NCI-H82 treated with DMSO at 0.1 percent for 48 hours (cell line): ENCODE measurements around the gene GPRIN1.
A peak's percentile ranks its signal among the peaks of the same experiment; 100 is the strongest.

ENCODE experiments used
- DNase-seq: peaks from one replicate; lab custom pipeline; 2025; ENCODE audit not compliant: unreplicated experiment; lab: John Stamatoyannopoulos, UW

Gene GPRIN1

GRCh38 chr5:176625512-176625911 lies 15.6 kb upstream of the GPRIN1 start:
- DNase-seq = no peak

DNA sequence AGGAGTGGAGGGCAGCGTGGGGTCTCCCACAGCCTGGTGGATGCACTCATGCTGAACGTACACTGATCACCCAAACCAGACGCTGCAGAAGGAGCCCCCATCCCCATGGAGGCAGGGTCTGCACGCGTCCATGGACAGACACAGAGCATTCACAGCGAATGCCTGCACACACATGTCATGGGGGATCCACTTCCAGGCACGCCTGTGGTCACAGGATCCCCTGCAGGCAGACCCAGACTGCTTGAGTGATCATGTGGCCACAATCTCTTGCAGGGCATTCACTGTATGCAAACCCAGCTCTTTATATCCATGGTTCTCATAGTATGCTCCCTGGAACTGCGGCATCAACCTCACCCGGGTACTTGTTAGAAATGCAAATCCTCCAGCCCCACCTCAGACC lies 15.0 kb upstream of the GPRIN1 start:
- DNase-seq = no peak

GRCh38 chr5:176624142-176624541 lies 14.2 kb upstream of the GPRIN1 start:
- DNase-seq = no peak

DNA sequence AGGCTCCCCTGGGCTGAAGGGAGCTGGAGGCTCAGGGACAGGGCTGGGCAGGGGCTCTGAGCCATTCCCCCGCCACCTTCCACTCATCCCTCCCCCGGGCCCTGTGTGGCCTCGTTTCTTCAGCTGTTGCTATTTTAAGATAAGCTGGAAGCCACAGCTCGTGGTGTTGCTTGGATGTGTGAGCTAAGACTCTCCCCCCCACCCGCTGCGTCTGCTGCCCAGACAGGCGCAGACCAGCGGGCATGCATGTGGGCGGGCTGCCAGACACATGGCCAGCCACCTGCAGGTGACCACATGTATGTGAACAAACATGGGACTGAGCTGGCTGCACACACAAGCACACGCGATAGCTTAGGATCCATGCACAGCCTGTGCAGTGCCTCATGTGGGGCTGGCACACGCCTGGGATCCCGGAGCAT lies 11.7 kb upstream of the GPRIN1 start:
- no peak for DNase-seq

DNA sequence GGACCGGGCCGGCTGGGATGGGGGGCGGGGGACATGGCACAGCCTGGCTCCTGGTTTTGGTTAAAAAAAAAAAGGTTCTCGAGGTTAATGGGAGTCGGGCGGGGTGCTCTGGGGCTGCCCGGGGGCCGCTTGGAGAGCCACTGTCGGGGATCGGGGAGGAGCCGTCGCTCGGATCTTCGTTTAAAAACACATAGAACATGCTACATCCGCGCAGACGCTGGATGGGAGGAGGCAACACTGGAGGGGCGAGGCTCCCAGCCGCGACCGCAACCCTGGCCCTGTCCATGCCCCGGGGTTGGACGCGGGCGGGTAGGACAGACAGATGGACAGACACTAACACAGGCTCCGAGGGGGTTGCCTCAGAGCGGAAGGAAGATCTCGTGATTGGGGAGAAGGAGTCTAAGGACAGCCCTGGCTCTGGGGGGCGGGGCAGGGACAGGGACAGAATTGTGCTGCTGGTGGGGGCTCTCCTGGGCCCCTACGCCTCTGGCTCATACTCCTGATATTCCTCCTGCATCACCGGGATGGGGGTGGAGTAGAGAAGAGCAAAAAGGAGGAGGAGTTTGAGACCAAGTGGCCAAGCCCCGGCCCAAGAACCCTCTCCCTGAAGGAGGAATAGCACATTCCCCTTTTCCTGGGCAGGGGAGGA lies 10.5 kb upstream of the GPRIN1 start:
- DNase-seq = no peak

GRCh38 chr5:176619569-176620332 lies 9.8 kb upstream of the GPRIN1 start:
- no peak for DNase-seq

GRCh38 chr5:176619203-176619568 lies 9.2 kb upstream of the GPRIN1 start:
- peak; percentile 23 for DNase-seq

DNA sequence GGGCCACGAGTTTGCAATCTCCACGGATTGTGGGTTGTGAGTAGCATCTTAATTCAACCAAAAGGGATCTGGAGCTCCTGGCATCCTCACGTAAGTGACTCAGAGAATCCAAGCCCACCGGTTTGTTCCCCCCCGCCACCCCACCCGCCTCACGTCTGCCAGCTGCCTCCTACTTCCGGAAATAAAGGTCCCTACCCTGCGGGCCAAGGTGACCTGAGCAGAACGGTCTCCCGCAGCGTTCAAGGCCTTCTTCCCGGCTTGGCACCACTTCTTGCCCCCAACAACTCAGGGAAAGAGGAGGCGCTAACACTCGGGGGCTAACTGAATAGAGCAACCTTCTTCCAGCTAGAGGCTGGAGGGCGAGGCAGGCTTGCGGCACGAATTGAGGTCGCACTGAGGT lies 8.8 kb upstream of the GPRIN1 start:
- no peak for DNase-seq

- DNase-seq = no peak
These were observed 6.6 kb upstream of the GPRIN1 start for GRCh38 chr5:176616511-176616910.

DNA sequence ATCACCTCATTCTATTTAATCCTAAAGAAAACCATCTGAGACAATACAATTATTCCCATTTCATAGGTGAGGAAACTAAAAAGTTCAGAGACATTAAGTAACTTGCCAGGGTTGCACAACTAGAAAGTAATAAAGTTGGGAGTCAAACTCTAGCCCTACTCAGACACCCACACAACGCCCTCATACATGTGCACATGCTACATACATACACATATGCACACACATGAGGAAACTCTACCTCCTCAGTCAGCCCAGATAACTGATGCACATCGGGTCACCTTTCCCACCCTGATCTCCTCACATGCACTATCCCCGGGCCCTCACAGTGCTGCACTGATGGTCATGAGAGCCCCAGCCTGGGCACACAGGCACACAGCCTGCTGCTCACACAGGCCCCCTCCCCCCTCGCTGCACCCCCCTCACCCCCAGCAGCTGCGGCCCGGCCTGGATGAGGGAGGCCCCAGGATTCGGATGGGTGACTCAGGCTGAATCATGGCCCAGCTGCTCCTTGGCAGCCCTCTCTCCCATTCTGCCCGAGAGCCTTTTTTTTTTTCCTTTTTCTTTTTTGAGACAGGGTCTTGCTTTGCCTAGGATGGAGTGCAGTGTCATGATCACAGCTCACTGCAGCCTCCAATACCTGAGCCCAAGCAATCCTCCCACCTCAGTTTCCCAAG lies 5.0 kb upstream of the GPRIN1 start:
- DNase-seq = no peak

- DNase-seq = no peak
These were observed 2.9 kb upstream of the GPRIN1 start for GRCh38 chr5:176612855-176613254.

DNA sequence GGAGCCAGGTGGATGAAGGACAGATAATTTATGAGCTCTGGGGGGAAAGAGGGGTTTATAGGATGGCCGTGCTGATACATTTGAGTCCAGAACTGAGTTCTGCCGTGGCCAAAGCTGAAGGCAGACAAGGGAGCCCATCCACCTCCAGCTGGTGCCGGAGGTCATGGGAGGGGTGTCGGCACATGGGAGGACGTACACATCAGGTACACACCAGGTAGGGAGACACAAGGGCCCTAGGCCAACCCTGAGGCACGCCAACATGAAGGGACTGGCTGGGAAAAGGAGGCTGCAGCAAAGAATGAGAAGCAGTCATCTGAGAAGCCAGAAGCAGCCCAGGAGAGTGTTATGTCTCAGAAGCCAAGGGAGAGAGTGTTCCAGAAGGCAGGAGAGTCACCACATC lies 2.1 kb upstream of the GPRIN1 start:
- no peak for DNase-seq

GRCh38 chr5:176611435-176611834 lies 1.5 kb upstream of the GPRIN1 start:
- no peak for DNase-seq

DNA sequence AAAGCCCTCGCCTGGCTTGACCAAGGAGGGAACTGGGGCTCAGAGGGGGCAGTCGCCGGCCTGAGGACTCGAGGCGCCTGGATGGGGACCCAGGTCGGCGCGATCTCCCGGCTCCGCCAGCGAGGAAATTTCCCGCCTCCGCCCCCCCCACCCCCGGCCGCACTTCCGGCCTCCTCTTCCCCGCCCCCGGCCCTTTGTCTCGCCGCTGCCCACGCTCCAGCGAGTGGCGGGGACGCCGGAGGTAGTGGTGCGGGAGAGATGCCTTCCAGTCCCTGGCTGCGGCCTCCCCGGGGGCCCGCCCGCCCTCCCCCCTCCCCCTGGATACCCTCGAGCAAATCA lies 448 bp upstream of the GPRIN1 start:
- no peak for DNase-seq

DNA sequence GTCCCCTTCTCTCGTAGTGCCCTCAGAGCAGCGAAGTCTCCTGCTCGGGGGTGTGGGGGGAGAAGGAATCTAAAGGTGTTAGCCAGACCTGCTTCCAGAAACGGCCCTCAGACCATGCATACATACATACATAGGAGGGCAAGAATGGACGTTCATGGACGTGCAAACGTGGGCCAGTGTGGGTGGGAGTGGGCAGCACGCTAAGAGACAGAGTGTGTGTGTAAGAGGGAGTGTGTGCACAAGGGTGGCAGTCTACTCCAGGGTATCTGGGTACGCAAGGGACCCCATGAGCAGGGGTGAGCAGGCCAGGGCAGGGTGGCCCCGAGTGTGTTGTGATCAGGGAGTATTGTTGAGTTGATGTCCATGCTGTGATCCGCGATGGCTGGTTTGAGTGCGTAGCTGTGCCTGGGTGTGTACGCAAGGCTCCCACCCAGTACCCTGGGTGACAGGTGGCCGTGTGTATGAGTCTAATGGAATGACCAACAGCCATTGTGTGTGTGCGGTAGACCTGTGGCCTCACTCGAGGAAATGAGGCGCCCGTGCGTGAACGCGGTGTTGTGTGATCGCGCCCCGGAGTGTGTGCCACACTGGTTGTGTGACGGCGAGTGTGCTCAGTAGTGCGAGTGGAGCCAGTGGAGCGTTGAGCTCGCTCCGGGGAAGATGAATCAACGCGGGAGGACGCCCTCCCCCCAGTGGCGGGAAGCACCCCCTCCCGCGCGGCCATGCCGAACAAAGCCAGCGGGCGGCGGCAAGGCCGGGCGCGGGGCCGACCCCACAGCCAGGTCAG lies 826 bp downstream of the GPRIN1 start:
- no peak for DNase-seq

DNA sequence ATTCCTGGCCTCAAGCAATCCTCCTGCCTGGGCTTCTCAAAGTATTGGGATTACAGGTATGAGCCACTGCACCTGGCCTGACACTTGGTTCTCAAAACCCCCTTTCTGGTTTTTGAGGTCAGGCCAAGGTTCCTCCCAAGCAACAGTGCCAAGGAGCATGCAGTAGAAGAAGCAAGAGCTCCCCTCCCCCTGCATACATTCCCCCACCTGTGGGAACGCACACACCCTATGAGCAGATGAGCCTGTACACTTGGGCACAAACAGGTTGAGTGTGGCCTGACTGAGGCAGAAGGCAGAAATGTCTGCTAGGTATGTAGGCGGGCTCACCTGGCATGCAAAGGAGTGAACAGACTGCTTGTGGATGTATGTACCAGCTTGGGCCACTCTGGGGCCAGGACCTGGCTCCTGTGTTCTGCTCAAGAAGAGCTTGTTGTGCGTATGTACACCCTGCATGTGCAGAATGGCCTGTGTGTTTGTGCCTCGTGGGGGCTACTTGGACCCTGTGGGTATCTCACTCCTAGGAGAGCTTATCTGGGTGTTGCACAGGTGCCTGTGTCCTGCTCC lies 1.7 kb downstream of the GPRIN1 start:
- no peak for DNase-seq

GRCh38 chr5:176606875-176607274 lies 3.1 kb downstream of the GPRIN1 start:
- no peak for DNase-seq

- no peak for DNase-seq
These were observed 3.9 kb downstream of the GPRIN1 start for GRCh38 chr5:176606032-176606431.

GRCh38 chr5:176603091-176603490 lies 6.9 kb downstream of the GPRIN1 start:
- no peak for DNase-seq

GRCh38 chr5:176601901-176602482 lies 8.0 kb downstream of the GPRIN1 start:
- no peak for DNase-seq
